NT2/D1 (cell line): ENCODE data around the gene SPRY4.

Experiments
- SUZ12 ChIP-seq: IDR thresholded peaks from 2 replicates; pipeline ENCODE4 v1.6.1; 2011; ENCODE audit not compliant: insufficient read length, insufficient read depth; ENCODE audit errors: extremely low read depth
- YY1 ChIP-seq: IDR thresholded peaks from 2 replicates; pipeline ENCODE4 v1.6.1; 2011; ENCODE audit not compliant: insufficient read length, insufficient read depth

DNA sequence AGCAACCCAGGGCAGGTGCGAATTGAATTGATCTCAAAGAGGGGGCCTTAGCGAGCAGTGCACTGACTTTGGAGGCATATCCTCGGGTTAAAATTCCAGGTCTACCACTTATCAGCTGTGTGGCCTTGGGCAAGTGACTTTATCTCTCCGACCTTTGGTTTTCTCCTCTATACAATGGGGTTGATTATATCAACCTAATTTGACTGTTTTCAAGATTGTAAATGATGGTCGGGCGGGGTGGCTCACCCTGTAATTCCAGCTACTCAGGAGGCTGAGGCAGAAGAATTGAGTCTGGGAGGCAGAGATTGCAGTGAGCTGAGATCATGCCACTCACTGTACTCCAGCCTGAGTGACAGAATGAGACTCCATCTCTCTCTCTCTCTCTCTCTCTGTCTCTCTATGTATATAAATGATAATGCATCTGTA lies 18.7 kb downstream of the SPRY4 start:
- no peak for TF ChIP-seq YY1
- no peak for TF ChIP-seq SUZ12
